HG03469 (cell line): ENCODE measurements around the gene FUBP1.
"Not testable (repeated sequence)": the region's sequence is repeated elsewhere in the genome, so short reads cannot be mapped to it uniquely, and the experiment has no call there.

Source experiments
- ATAC-seq: cut with Tn5 transposase; IDR thresholded peaks from one replicate; pipeline ENCODE4 v1.9.1; 2021; ENCODE audit warnings: mild to moderate bottlenecking, moderate library complexity, moderate number of reproducible peaks; ENCODE audit not compliant: unreplicated experiment

FUBP1 gene

GRCh38 chr1:77950873-77951272 lies 28.0 kb downstream of the FUBP1 start:
- peak; percentile 46 for ATAC-seq

GRCh38 chr1:77948841-77949424 lies 29.9 kb downstream of the FUBP1 start:
- ATAC-seq, result no peak

GRCh38 chr1:77945345-77945744 lies 33.5 kb downstream of the FUBP1 start:
- ATAC-seq, result no peak

GRCh38 chr1:77942400-77943140 lies 36.3 kb downstream of the FUBP1 start:
- ATAC-seq, result no peak

GRCh38 chr1:77940921-77941570 lies 37.8 kb downstream of the FUBP1 start:
- ATAC-seq, result no peak

DNA sequence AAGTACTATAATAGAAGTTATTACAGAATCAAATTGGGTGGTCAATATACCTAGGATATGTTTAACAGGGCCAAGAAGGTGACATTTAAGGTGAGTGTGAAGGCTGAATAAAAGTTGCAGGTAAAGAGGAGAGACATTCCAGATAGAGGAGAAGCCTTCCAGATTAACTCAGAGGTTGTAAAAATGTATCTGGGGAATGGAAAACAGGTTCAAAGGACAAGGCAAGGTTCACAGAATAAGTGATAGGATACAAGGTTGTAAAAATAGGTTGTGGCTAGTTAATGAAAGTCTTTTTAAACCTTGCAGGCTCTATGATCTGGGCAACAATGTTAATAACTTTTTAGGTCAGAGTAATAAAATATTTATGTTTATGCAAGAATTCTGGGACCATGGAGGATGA lies 40.2 kb downstream of the FUBP1 start:
- ATAC-seq, result no peak

GRCh38 chr1:77929806-77930205 lies 49.1 kb downstream of the FUBP1 start:
- no peak for ATAC-seq

DNA sequence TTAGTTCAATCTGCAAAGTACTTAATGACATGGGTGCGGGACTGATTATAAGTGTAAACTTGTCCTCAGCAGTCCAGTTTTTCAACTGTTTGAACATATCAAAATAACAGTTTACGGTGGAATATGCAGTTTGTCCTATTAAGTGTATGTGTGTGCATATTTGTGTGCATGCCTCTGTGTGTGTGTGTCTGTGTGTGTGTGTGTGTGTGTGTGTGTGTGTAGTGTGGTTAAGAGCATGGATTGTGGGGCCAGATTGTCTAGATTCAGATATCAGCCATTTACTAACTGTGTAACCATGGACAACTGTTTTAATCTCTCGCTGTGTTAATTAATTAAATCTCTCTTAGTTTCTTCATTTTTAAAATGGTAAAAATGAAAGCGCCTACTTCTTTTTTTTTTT lies 51.5 kb downstream of the FUBP1 start:
- ATAC-seq, result no peak

DNA sequence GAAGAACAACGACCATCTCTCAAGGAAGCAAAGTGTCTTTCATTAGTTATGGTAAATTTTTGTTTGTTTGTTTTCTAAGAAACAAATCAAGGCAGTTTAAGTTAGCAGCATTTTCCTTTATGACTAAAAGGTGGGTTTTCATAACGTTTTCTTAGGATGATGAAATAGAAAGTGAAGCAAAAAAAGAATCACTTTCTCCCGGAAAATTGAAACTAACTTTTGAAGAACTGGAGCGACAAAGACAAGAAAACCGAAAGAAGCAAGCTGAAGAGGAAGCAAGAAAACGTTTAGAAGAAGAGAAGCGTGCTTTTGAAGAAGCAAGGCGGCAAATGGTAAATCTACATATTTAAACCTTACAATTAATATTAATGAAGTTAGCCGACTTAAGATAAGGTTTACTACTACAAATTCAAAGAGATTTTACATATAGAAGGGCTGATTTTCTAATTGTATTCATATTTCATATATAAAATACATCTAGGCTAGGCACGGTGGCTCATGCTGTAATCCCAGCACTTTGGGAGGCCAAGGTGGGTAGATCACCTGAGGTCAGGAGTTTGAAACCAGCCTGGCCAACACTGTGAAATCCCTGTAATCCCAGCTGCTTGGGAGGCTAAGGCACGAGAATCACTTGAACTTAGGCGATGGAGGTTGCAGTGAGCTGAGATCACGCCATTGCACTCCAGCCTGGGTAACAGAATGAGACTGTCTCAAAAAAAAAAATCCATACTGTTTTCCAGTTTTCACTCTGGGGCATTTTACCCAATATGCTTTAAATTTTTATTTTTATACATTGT lies 52.1 kb downstream of the FUBP1 start:
- no peak for ATAC-seq

DNA sequence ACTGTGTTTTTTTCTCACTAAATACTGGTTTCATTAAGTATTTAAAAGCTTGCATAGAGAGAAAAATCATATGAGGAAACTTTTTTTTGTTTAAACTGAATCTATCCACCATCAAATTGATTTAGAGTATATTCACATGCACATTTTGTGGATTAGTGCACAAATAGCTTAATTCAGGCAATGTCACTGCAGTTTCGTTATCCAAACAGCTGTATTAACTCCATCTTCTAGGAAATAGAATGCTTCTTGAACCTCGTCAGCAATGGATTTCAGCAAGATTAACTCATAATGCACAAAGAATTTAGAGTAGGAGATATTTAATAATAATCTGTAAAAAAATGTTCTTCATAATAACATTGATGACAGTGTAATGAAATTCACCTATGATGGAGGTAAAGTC lies 52.9 kb downstream of the FUBP1 start:
- ATAC-seq, result no peak

DNA sequence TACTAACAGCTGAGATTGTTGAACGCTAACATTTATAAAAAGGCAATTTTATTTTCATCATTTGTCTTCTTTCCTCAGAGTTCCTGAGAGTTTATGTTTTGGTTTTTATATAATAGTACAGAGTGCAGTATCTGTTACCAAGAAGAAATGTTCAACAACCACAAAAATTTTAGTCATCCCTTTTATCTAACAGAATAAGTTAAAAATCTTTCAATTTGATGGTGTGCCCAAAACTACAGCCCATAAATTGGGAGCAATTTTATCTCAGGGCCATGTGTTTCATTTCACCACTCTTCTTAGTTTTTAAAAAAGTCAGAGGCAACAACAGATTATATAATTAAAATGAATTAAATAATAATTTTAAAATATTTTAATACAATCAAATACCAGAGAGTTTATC lies 53.4 kb downstream of the FUBP1 start:
- ATAC-seq, result no peak

GRCh38 chr1:77918918-77919317 lies 60.0 kb downstream of the FUBP1 start:
- ATAC-seq, result not testable (repeated sequence)

DNA sequence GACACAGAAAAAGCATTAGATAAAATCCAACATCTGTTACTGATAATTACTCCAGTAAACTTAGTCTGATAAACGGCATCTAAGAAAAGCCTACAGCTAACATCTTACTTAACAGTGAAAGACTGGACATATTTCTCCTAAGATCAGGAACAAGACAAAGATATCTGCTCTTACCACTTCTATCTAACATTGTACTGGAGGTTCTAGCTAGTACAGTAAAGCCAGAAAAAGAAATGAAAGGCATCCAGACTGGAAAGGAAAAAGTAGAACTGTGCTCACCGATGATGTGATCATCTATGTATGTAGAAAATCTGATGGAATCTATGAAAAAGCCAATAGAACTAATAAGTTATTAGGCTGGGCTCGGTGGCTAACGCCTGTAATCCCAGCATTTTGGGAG lies 68.8 kb downstream of the FUBP1 start:
- ATAC-seq, result no peak

GRCh38 chr1:77906624-77907023 lies 72.2 kb downstream of the FUBP1 start:
- no peak for ATAC-seq

DNA sequence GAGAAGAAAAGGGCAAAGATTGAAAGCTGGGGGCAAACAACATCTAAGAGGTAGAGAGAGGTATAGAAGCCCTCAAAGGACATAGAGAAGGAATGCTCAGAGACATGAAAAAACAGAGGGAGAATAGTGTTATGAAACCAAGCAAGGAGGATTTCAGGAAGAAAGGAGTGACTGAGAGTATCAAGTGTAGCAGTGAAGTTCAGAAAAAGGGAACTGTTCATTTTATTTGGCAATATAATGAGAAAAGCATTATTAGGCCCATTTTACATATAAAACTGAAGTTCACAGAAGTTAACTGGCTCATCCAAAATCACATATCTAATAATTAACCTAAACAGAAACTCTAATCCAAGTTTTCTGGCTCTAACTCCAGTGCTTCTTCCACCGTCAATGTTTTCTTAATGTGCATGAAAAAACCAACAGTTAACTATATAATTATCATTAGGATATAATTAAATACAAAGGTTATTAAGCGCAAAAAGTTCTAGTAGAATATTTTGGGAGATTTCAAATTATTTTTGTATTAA lies 72.8 kb downstream of the FUBP1 start:
- ATAC-seq, result no peak

DNA sequence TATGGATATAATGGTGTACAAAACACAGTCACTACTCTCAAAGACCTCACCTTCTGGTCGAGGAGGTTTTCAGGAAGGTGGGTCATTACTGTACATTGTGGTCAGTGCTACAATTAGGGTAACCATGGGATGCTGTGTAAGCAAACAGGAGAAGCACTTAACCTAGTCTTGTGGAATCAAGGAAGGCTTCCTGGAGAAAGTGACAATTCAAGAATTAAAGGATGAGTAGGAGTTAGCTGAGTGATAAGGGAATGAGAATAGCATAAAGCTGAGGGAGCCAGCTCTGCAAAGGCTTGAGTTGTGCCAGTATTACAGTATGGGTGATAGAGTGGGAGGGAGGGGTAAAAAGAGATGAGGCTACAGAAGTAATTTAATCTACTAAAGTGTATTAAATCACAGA lies 73.3 kb downstream of the FUBP1 start:
- no peak for ATAC-seq

DNA sequence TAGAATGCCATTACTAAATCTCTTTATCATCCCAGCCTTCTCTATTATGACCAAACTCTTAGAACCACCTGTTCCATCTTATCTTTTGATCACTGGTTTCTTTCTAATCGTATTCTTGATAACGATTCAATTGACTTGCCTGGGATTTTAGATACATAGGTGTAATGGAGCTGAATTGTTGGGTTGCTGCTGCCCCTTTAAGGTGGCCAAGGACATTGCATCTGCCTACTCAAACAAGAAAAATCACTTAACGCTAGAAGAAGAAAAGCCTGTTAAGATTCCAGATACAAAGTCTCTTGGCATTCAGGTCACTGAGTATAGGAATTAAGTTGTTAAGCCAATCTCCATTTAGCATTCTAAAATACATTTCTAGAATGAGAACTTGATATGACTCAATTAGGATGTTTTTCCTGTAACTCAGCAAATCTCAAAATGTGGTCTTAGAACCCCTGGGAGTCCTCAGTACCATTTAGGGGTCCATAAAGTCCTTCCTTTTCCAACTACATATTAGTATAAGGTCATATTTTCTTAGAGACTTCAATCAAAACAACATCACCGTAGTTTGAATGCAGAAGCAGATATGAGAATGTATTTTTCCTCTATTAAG lies 78.1 kb downstream of the FUBP1 start:
- ATAC-seq, result no peak

DNA sequence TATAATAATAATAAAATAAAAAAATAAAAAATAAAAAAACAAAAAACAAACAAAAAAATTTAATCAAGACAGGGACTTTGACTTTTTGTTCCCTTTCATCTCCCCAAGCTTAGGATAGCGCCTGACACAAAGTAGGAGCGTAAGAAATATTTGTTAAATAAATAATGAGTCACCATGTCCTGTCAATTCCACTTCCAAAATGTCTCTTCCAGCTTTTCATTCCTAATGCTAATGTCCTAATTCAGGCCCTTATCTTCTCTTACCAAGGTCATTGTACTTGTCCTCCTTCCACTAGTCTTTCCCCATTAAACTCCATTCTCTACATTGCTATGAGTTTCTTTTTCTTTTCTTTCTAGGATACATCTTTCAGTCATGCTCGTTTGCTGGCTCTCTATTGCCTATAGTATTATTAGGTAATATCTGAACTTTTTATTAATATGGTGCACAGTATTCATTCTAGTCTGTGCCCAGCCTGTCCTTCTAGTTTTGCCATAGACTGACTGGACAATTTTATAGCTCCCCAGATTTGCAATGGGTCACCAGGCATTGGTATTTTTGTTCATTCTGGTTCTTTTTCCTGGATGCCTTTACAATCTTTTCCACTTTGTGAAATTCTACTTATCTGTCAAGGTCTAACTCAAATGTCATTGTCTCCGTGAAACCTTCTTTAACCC lies 79.1 kb downstream of the FUBP1 start:
- ATAC-seq, result no peak
